Kidney glomerular epithelial cell (primary cell): ENCODE measurements around the gene PYCARD.
"Not testable (repeated sequence)": the region's sequence is repeated elsewhere in the genome, so short reads cannot be mapped to it uniquely, and the experiment has no call there.

Source experiments
- DNase-seq: peaks from one replicate; lab custom pipeline; 2025; lab: John Stamatoyannopoulos, UW

Gene PYCARD

DNA sequence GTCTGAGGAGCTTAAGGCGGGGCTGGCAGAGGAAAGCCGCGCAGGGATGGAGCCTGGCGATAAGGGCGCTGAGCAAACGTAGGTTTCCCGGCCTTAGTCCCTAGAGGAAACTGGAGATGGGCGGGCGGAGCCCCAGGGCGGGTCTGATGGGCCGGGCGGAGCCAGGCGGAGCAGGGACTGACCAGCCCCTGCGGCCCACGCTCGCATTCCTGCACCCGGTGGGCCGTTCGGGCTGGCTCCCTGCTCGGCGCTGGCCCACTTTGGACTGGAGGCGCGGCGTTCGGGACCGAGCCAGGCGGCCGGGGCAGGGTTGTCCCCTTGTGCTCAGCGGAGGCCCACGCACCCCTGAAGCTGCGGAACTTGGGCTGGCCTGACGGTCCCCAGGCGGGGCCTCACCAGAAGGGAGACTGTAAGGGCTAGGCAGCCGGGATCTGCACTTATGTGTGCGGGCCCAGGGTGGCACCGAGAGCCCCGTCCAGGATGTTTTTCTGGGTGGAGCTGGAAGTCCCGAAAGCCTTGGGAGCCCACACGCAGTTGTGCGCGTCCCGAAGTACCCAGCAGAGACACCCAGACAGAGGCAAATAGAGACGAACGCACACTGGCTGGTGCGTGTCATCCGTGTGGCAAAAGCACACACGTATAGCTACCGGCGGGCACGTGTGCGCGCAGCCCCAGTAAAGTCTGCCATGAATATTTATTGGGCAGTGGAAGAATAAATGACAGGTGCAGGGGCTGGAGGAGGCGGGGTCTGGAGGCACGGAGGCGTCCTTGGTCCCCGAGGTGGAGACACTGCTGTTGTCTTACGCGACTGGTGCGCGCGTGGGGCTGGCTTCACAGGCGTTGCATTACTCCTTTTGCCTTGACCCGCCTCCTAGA is 13.0 kb upstream of the PYCARD start:
- DNase-seq = peak; percentile 23

DNA sequence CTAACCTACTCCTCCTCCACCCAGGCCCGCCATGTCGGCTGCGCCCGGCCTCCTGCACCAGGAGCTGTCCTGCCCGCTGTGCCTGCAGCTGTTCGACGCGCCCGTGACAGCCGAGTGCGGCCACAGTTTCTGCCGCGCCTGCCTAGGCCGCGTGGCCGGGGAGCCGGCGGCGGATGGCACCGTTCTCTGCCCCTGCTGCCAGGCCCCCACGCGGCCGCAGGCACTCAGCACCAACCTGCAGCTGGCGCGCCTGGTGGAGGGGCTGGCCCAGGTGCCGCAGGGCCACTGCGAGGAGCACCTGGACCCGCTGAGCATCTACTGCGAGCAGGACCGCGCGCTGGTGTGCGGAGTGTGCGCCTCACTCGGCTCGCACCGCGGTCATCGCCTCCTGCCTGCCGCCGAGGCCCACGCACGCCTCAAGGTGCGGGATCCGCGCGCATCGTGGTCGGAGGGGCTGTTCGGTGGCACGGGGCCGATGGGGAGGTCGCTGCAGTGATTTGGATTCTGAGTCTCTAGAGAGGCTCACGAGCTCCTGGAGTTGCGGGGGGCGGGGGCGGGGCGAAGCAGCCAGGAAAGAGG is 12.2 kb upstream of the PYCARD start:
- DNase-seq = no peak

DNA sequence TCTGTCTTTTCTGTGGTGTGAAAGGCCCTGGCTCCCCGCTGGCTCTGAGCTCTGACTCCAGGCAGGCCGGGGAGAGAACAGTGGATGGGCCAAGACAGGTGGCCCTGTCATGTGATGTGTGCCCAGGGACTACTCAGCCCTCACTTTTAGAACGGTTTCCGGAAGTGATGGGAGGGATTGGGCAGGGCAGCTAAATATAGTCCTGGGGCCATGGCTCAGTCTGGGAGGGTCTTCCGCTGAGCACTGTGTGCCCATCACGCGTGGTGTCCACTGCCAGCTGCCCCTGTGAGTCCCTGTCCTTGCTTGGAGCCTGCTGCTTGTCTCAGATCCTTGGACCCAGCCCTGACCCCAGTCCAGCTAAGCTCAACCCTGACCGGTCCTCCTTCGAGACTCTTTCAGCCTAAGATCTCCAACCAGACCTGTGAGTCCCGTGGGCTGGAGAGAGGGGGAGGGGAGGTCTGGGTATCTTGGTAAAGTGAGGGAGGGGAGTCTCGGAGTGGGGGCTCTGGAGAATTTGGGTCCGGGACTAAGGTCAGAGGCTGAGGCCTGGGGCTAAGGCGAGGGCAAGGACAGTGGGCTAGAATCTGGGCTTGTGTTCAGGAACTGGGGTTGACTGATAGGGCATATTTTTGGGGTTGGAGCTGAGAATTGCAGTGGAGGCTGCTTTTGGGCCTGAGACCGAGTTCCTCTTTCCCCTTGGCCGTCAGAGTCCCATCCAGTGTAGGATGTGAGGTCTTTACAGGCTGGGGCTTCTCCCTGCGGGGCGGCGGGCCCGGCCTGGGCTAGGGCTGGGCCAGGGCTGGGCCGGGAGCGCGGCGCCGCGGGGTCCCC is 11.5 kb upstream of the PYCARD start, which contains the start of gene TRIM72:
Gene TRIM72, plus strand, starts transcription at position 243 of the 831 bp plus-strand sequence. CDS start 620 bp downstream, outside the sequence.
- DNase-seq = no peak

DNA sequence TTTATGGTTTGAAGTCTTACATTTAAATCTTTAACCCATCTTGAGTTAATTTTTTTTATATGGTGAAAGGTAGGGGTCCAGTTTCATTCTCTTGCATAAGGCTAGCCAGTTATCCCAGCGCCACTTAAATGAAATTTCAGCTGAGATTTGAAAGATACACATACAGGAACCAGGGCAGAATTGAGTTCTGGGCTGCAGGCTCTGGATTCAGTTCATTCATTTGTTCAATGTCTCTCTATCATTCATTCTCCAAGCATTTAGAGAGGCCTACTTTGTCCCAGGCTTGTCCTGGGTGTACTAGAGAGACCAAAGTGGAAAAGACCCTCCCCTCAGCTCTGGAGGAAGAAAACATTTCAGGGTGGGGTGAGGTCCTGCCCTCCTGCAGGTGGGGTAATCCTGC is 10.8 kb upstream of the PYCARD start:
- no peak for DNase-seq

DNA sequence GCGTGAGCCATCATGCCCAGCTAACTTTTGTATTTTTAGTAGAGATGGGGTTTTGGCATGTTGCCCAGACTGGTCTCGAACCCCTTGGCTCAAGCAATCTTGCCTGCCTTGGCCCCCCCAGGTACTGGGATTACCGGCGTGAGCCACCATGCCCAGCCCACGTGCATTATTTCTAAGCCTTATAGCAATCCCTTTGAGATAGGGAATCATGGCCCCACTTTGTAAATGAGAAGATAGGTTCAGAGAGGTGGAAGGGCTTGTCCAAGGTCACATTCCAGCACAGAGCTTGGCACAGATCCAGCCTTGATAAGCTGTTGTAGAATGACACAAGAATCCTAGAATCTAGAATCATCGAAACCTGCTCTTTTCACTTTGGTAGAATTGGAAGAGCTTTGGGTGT is 4.2 kb upstream of the PYCARD start:
- no peak for DNase-seq

DNA sequence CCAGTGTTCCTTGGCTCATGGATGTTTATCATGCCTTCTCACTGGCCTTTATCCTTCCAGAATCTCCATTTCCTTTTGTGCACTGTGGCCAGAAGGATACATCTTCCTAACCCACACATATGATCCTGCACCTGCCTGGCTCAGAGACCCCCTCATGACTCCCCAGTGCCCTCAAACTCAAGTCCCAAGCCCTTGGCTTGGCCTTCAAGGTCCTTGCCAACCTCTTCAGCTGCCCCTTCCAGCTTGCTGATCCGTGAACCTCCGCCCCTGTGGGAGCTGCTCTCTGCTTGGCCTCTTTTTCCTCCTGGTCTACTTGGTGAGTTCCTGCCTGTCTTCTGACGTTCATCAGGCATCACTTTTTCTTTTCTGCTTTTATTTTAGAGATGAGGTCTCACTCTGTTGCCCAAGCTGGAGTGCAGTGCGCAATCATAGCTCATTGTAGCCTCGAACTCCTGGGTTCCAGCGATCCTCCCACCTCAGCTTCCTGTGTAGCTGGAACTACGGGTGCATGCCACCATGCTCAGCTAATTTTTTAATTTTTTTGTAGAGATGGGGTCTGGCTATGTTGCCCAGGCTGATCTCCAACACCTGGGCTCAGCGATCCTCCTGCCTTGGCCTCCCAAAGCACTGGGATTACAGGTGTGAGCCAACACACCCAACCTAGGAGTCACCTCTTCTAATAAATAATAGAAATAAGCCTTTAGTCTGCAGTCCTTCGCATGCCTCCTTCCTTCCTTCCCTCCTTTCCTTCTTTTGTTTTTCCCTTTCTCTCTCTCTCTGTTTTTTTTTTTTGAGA is 2.5 kb upstream of the PYCARD start:
- no peak for DNase-seq

DNA sequence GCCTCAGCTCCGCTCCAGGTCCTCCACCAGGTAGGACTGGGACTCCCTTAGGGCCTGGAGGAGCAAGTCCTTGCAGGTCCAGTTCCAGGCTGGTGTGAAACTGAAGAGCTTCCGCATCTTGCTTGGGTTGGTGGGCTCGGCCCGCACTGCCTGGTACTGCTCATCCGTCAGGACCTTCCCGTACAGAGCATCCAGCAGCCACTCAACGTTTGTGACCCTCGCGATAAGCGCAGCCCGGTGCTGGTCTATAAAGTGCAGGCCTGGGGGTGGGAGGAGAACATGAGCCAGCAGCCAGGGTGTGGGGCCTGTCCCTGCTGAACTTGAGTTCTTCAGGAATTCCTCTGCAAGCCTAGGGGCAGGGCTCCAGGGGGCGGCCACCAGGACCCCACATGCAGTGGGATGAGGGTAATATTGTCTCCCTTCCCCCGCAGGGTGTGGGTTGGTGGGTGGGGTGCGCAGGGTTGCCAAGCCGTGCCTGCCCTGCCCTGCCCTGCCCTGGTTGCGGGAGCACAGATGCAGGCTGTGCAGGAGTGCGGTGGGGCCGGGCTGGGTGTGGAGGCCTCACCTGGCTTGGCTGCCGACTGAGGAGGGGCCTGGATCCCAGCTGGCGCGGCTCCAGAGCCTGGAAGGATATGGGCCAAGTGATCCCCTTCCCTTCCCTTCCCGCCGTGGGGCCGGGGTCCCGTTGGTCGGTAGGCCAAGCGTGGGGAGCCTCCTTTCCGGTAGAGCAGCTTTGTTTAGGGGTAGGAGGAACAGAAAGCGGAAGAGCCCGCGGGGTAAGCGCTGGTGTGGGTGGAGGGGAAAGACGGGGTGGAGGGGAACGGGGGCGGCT is 762 bp downstream of the PYCARD start:
- no peak for DNase-seq

DNA sequence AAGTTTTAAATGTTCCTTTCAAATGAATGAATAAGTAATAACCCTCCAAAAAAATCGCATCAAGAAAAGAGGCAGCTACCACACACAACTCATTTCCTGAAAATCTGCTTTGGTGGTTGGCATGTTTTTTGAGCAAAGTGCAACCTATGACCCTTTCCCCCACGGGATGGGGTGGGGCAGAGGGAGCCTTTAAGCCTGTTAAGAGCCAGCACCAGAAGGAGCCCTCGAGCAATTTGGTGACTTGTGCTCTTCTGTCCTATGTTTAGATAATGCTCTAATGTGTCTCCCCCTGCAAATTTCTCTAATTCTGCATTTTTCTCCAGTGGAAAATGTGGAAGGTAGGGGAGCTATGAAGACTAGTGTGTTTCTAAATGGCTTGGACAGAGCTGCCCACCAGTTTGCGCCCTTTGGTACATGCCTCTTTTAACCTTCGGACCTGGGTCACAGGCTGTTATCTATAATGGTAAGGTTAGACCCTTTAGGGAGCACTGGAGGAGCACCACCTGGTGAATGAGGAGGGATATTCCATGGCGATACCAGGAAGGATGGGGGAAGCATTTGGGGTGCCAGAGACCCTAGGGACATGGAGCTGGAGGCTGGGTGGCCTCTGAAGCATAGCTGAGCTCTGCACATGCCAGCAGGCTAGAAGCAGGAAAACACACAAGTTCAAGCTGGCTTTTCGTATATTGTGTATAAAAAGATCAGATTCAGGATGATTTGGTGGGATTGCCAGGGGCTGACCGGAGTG is 1.6 kb downstream of the PYCARD start:
- no peak for DNase-seq

DNA sequence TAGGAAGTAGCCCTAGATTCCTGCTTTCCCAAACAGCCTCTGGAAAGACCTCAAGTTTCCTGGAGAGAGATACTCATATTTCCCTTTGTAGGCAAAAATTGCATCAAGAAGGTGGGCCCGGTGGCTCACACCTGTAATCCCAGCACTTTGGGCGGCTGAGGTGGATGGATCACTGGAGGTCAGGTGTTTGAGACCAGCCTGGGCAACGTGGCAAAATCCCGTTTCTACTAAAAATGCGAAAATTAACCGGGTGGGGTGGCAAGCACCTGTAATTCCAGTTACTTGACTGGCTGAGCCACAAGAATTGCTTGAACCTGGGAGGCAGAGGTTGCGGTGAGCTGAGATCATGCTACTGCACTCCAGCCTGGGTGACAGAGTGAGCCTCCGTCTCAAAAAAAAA is 2.4 kb downstream of the PYCARD start:
- not testable (repeated sequence) for DNase-seq

DNA sequence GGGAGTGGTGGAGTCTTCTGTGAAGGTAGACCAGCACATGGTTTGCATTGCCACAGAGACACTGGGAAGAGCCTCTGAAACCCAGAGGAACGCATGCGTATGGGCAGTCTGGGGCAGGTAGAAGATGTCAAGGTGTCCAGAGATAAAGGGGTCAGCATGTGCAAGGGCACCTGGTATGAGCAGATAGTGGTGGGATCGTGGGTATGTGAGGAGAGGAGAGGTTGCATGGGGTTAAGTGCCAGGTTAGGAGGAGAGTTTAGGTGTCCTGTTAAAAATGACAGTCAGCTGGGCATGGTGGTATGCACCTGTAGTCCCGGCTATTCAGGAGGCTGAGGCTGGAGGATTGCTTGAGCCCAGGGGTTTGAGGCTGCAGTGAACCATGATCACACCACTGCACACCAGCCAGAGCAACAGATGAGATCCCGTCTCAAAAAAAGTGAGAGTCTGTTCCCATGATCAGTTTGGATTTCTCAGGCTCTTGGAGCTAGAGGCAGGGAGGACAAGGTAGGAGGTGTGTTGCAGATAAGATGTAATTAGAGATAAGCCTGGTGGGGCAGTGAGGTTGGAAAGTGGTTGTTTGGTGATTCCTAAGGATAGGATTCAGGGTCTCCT is 3.0 kb downstream of the PYCARD start:
- no peak for DNase-seq

DNA sequence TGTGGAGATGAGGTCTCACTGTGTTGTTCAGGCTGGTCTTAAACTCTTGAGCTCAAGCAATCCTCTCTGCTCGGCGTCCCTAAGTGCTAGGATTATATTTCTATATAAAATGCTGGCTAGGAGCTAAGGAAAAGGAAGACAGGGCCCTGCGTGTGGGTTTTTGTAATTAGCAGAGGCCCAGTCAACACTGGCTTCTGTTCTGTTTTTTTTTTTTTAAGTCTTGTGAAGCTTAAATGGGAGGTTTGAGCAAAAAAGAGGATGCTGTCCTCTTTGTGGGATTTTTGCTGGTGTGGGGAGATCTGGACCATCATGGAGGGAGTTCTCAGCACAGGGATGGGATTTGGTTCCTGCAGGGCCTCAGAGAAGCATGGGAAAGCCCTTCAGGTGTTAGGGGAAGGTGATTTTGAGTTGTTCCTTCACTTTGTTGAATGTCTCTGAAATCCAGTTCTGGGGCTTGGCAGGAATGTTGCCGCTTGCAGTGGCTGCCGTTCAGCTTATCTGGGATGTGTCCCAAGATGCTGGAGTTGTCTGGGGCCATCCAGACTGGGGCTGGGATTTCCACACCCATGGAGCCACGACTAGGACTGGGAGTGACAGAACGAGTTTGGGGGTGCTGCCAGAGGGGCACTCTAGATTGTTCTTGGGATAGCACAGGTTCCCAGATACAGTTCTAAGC is 4.2 kb downstream of the PYCARD start:
- DNase-seq = no peak

DNA sequence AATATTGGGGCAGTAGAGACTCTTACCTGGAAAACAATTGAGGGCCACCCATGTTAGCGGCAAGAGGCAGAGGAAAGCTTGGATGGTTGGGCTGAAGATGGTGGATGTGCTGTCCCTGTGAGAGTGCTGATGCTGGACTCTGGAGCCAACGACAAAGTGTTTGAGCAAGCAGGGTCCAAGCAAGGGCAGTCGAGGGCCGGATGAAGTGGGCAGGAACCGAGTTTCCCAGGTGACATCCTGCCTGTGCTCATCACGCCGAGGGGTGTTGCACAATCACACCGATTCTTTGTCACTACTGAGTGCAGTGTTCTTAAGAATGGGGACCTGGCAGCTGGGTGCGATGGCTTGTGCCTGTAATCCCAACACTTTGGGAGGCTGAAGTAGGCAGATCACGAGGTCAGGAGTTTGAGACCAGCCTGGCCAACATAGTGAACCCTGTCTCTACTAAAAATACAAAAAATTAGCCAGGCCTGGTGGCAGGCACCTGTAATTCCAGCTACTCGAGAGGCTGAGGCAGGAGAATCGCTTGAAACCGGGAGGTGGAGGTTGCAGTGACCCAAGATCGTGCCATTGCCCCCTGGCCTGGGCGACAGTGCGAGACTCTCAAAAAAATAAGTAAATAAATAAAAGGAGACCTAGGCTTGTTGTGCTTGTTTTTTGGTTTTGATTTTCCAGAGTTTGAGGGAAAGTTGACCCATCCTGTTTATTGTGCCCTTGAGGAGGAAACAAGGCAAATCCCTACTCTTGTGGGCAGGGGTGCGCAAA is 6.1 kb downstream of the PYCARD start:
- no peak for DNase-seq

DNA sequence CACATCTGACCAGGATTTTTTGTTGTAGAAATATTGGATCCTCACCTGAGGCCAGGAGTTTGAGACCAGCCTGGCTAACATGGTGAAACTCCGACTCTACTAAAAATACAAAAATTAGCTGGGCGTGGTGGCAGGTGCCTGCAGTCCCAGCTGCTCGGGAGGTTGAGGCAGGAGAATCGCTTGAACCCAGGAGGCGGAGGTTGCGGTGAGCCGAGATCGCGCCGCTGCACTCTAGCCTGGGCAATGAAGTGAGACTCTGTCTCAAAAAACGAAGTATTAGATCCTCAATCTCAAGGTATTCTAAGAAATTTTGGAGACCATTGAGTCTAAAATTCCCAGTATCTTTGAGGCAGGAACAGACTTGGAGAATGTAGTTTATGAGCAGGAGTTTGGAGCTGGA is 6.7 kb downstream of the PYCARD start:
- DNase-seq = not testable (repeated sequence)

DNA sequence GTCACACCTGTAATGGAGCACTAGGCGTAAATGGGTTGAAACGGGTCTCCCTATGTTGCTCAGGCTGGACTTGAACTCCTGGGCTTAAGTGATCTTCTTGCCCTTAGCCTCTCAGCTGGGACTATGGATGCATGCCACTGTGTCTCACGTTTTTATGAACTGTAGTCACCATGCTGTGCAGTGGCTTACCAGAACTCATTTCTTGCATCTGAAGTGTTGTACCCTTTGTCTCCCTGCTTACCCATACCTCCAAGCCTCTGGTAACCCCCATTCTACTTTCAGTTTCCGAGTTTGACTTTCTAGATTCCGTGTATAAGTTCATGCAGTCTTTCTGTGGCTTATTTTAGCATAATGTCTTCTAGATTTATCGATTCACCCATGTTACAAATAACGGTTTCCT is 7.7 kb downstream of the PYCARD start:
- DNase-seq = no peak

DNA sequence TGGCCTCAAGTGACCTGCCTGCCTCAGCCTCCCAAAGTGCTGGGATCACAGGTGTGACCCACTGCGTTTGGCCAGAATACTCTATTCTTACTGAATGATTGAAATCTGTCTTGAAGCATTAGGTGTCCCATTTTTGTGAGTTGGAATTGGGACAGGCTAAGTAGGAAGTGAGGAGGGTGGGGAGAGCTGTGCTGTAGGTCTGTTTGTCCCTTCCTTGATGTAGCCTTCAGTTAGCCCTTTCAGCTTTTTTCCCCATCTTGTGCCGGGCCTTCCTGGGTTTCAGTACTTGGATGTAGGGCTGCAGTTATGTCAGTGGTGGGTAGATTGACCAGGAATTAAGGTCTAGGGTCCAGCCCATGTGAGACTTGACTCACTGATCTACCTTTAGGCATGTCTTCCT is 8.7 kb downstream of the PYCARD start:
- no peak for DNase-seq

DNA sequence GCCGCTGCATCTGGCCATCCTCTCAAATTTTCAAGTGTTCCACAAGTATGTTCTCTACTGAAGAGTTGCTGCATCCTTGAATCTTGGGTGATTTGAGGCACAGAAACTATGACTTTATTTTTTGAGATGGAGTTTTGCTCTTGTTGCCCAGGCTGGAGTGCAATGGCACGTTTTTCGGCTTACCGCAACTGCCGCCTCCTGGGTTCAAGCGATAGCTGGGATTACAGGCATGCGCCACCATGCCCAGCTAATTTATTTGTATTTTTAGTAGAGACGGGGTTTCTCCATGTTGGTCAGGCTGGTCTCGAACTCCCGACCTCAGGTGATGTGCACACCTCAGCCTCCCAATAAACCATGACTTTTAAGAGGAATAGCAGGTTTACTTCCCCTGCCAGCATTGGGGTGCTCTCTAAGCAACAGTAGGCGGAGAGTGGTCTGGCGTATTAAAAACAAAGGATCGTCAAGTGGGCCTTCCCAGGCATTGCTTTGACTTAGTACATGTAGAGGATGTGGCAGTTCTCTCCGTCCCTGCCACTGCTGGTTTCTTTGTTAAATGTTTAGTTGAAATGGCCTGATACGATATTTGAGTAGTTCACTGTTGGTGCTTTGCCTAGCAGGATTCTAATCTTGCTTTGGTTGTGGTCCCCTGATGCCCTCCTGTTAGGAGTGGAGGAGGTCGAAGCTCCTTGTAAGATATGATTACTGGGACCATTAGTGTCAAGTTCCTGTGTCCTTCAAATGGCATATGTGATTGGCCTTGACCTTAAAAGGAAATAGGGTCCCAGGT is 9.5 kb downstream of the PYCARD start:
- no peak for DNase-seq

DNA sequence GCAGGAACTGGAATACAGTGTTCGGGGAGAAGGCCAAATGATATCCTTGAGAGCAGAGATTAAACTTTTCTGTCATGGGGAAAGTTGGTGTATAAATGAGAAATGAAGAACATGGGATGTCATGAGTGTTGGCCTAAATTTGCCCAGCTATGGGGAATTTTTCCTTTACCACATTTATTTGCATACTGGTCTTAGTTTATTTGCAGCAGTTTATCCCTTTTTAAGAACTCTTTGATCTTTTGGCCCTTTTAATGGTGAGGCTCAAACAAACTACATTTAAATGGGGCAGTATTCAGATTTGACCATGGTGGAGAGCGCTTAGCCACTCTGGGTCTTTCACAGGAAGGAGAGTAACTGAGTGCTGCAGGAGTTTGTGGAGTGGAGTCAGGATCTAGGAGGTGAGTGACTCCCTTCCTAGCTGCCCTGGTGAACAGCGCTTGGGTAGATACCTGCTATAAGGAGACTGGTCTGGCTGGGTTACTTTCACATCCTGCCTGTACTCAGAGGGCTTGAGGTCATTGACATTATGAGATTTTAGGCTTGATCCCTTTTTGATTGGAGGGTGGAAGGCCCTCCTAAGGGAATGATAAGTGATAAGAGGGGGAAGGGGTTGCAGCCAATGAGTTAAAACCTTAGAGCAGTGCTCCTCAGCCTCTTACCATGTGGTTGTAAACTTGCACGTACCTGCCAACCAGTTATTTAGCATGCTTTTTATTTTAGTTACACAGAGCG is 10.7 kb downstream of the PYCARD start:
- no peak for DNase-seq
